GM12878 (cell line): ENCODE results near the gene PACS2.

Experiments
- CTCF ChIP-seq, 3 experiments: IDR thresholded peaks in 2 of 3; conservative IDR thresholded peaks in 1 of 3; 2 replicates each; pipeline ENCODE4 v1.5.1; 2011; ENCODE audit warnings: low read depth in 3 of 3, low read length in 3 of 3, mild to moderate bottlenecking in 3 of 3, control low read depth in 2 of 3, moderate library complexity in 2 of 3, inconsistent platforms in 1 of 3, mixed read lengths in 1 of 3; ENCODE audit not compliant: control insufficient read depth in 2 of 3, insufficient read depth in 1 of 3; ENCODE audit errors: extremely low read depth in 1 of 3
- TF ChIP-seq, protein P1 (sequence below): fragments of 450-650 bp; IDR thresholded peaks from 2 replicates; pipeline ENCODE4 v1.6.1; 2017; ENCODE audit warnings: low read depth, mild to moderate bottlenecking, moderate library complexity

GRCh38 chr14:105411985-105412770 lies 97.6 kb downstream of the PACS2 start:
- no peak for TF ChIP-seq CTCF (IDR thresholded peaks at IDR 0.05 in 2 of 3, conservative IDR thresholded peaks at IDR 0.05 in 1 of 3; ENCODE audit: control insufficient read depth in 2 of 3, extremely low read depth in 1 of 3, insufficient read depth in 1 of 3, low read depth in 3 of 3, low read length in 3 of 3)
- TF ChIP-seq, protein P1, sequence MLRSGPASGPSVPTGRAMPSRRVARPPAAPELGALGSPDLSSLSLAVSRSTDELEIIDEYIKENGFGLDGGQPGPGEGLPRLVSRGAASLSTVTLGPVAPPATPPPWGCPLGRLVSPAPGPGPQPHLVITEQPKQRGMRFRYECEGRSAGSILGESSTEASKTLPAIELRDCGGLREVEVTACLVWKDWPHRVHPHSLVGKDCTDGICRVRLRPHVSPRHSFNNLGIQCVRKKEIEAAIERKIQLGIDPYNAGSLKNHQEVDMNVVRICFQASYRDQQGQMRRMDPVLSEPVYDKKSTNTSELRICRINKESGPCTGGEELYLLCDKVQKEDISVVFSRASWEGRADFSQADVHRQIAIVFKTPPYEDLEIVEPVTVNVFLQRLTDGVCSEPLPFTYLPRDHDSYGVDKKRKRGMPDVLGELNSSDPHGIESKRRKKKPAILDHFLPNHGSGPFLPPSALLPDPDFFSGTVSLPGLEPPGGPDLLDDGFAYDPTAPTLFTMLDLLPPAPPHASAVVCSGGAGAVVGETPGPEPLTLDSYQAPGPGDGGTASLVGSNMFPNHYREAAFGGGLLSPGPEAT, result no peak
